HEK293T (cell line): ENCODE measurements around the gene NPC1.

ENCODE experiments used
- ELF4 ChIP-seq: fragments of 450-650 bp; IDR thresholded peaks from 2 replicates; pipeline ENCODE4 v1.6.1; 2017; ENCODE audit warnings: antibody characterized with exemption
- FOXA1 ChIP-seq: fragments of 450-650 bp; IDR thresholded peaks from 2 replicates; pipeline ENCODE4 v1.6.1; 2016; ENCODE audit warnings: mild to moderate bottlenecking
- FOXK2 ChIP-seq: fragments of 450-650 bp; IDR thresholded peaks from 2 replicates; pipeline ENCODE4 v1.6.1; 2016; ENCODE audit warnings: mild to moderate bottlenecking
- L3MBTL2 ChIP-seq: fragments of 450-650 bp; conservative IDR thresholded peaks from 2 replicates; pipeline ENCODE4 v1.6.1; 2016; ENCODE audit warnings: mild to moderate bottlenecking
- NFRKB ChIP-seq: fragments of 450-650 bp; IDR thresholded peaks from 2 replicates; pipeline ENCODE4 v1.6.1; 2016; ENCODE audit warnings: mild to moderate bottlenecking, moderate library complexity
- SP1 ChIP-seq: fragments of 450-650 bp; IDR thresholded peaks from 2 replicates; pipeline ENCODE4 v1.6.1; 2017
- ZNF384 ChIP-seq: fragments of 450-650 bp; IDR thresholded peaks from 2 replicates; pipeline ENCODE4 v1.6.1; 2016

GRCh38 chr18:23545247-23545789 lies 41.0 kb downstream of the NPC1 start:
- TF ChIP-seq SP1 = no peak
- no peak for TF ChIP-seq FOXK2
- TF ChIP-seq ZNF384 = no peak
- TF ChIP-seq FOXA1 = no peak
- no peak for TF ChIP-seq ELF4
- no peak for TF ChIP-seq NFRKB
- TF ChIP-seq L3MBTL2 = no peak
